Keratinocyte (primary cell): ENCODE data around the gene CYFIP1.

ENCODE experiments used
- CTCF ChIP-seq, 3 experiments: IDR thresholded peaks in 1 of 3; conservative IDR thresholded peaks in 1 of 3; optimal IDR thresholded peaks in 1 of 3; 2 replicates in 2 of 3; 3 replicates in 1 of 3; pipeline versions ENCODE3 to v1.5.1; 2011; ENCODE audit warnings: low read length in 3 of 3, mild to moderate bottlenecking in 3 of 3, moderate library complexity in 2 of 3, control low read depth in 1 of 3, inconsistent platforms in 1 of 3; ENCODE audit not compliant: insufficient read depth in 2 of 3; ENCODE audit errors: extremely low read depth in 1 of 3
- EZH2 ChIP-seq: IDR thresholded peaks from one replicate; pipeline ENCODE4 v1.6.1; 2012; ENCODE audit warnings: inconsistent platforms, mild to moderate bottlenecking, low read length, moderate library complexity

DNA sequence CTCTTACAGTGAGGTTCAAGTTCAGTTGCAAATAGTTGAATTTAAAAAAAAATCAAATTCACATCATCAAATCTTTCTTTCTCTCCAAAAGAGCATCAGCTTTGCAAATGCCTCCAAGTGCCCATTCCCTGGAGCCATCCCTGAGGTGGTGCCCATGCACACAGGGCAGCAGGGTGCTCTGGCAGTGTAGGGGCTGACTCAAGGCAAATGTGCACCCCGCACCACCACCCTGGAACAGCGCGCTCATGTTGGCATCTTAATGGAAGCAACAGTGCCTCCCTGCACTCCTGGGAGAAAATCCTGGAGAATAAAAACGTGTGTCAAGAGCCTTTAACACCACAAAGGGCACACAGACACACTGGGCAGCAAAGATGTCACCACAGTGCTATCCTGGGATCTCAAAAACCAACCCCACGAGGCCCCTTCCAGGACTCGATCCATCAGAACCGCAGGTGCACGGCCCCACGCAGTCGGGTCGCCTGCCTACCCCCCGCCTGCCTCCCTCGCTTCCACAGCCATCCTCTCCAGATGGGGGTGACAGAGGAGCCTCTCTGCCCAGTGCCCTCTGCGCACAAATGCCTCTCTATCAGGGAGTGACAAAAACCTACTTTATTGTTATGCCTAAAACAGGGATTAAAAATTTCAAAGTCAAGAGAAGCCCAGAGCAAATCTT, 90.9 kb downstream of the CYFIP1 start:
- TF ChIP-seq CTCF (optimal IDR thresholded peaks at IDR 0.05 in 1 of 3, IDR thresholded peaks at IDR 0.05 in 1 of 3, conservative IDR thresholded peaks at IDR 0.05 in 1 of 3; ENCODE audit: extremely low read depth in 1 of 3, insufficient read depth in 2 of 3, low read length in 3 of 3) (no peak), EZH2 (no peak)
